Left colon (tissue), 2 donors: ENCODE measurements around the gene IFITM1. TPM values are rescaled to one million over a fixed set of nuclear protein-coding genes. Genes with fewer than 3 reads are reported as not detected.
"Not testable (repeated sequence)": the region's sequence is repeated elsewhere in the genome, so short reads cannot be mapped to it uniquely, and the experiment has no call there.

Source experiments
- ATAC-seq: fragments of 200-7000 bp; cut with Tn5 transposase; one replicate; pipeline ENCODE4 v1.9.1; 2020; ENCODE audit warnings: mild to moderate bottlenecking, moderate library complexity
- DNase-seq, 2 donors: peaks; one replicate each; pipeline ENCODE4 v3.0.0-alpha.2; 2020
- intact Hi-C, 2 donors: fragments of 100-400 bp; cut with DNase I in 1 of 2; cut with micrococcal nuclease in 1 of 2; formaldehyde crosslinking; loops; one replicate each; pipeline versions ENCODE4 v1.11.2 to v1.14.0; 2022; cut with DNase I, micrococcal nuclease
- total RNA-seq, 2 donors: library from RNA; stranded (reverse); fragmentation: NEBNext Ultra II Directional; extraction: Animal tissue kit (Norgen Biotek cat#: 25700); gene quantifications; one replicate each; pipeline ENCODE4 v1.2.1, GENCODE V29; 2021
- donor health status: DM: no; HTN: no; CAD: no.
- donor health status: DM: yes; HTN: yes; CAD: no.

The IFITM1 gene
- total RNA-seq, 2 donors from 2014 or later: 85.6 to 127 TPM

DNA sequence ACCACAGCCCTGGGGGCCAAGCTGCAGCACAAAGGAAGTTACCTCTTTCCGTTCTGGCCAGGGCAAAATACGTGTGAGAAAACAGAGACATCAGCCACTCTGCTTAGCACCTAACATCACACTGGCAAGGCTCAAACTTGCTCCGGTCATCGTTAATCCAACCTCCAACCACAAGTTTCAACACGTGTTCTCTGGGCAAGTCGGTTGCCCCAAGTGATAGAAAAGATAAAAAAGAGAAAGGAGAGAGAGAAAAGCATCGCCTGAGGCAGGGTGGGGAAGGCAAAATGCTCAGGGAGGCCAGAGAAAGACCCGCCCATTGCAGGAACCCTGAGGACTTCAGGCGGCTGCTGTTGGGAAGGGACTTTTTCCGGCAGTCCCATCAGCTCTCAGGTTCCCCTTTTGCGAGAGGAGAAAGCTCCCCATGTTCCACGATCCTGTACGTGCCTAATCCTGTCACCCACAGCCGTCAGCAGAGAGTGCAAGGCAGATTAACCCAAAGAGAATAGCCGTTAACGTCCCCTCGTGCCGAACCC is 36.9 kb downstream of the IFITM1 start:
- DNase-seq (no peak), ATAC-seq (peak; percentile 43)

DNA sequence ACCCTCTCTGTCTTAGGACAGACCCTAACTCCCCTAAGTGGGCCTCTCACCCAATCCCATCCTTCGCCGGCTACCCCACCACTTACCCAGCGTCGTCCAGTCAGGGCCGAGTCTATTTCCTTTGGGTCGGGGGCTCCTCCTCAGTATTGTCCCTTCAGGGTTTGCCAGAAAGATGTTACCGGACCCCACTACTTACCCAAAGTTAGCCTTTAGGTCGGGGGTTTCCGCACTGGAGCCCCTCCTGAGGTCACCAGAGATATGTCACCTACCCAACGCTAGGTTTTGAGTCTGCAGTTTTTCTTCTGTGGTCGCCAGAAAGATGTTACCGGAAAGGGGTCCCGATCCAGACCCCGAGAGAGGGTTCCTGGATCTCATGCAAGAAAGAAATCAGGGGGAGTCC is 37.6 kb downstream of the IFITM1 start:
- intact Hi-C loops: loop anchor here in 1 of 2 donors (10.0 kb wide), 1 partner anchor 47 kb away; the partner anchor contains the start of gene IFITM2
- DNase-seq: no peak
- no peak for ATAC-seq

More for the DNA sequence above, 36.9 kb downstream of the IFITM1 start:
- intact Hi-C loops: loop anchor here in 1 of 2 donors (10.0 kb wide), 1 partner anchor 46 kb away; the partner anchor contains the start of gene IFITM2

DNA sequence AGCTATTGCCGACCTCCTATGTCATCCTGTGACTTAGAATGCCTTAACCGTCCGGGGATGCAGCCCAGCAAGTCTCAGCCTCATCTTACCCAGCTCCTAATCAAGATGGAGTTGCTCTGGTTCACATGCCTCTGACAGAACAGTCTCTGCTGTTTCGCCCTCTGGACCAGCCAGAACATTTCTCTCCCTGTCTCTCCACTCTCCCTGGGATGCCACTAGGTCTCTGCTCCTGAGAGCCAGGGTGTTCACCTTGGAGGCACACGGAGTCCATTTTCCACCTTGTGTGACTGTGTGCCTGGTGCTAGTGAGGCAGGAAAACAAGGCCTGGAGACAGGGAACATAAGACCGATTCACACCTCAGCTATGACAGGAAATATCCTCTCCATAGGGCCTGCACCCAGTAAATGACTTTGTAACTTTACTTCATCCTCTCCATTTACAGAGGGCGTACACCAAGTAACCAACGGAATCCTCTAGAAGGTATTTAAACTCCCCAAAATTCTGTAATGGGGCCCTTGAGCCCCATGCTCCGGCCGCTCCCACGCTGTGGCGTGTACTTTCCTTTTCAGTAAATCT is 38.7 kb downstream of the IFITM1 start:
- intact Hi-C loops: loop anchor here in 1 of 2 donors (10.0 kb wide), 1 partner anchor 48 kb away; the partner anchor contains the start of gene IFITM2
- DNase-seq (no peak), ATAC-seq (no peak)

DNA sequence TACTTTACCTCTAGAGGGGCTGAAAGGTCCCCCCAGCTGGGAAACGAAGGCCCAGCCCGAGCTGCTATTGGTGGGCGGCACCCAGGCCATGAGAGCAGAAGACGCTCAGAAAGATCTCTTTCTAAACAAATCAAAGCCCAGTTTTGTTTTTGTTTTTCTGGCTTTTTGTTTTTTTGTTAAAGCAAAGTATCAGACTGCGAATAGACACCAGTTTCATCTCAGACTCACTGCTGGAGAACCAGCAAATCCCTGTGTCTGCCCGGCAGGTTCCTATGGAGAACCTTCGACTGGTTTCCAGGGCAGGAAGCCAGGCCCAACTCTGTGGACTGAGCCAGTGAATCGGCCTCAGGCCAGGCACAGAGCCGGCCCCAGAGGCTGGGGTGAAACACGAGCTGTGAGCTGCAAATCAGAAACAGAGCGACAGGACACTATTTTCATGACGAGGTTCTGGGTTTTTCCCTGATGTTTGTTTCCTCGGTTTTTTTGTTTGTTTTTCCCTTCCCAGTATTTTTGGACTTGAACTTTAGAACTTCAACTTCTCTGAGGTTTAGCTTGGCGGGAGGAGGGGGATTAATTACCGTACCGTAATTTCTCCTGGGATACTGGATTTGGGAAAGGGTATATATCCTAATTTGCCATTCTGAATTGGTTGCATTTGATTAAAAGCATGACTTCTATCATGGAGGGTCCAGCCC is 39.5 kb downstream of the IFITM1 start:
- peak; percentile 21 for ATAC-seq
- intact Hi-C loops: loop anchor here in 1 of 2 donors (10.0 kb wide), 1 partner anchor 49 kb away; the partner anchor contains the start of gene IFITM2
- peak; percentile 66 to 82 for DNase-seq

GRCh38 chr11:355581-356458 is 42.0 kb downstream of the IFITM1 start:
- DNase-seq (peak; percentile 94 to 96), ATAC-seq (peak; percentile 96)
- intact Hi-C loops: loop anchor here in 1 of 2 donors (10.0 kb wide), 1 partner anchor 51 kb away; the partner anchor contains the start of gene IFITM2

DNA sequence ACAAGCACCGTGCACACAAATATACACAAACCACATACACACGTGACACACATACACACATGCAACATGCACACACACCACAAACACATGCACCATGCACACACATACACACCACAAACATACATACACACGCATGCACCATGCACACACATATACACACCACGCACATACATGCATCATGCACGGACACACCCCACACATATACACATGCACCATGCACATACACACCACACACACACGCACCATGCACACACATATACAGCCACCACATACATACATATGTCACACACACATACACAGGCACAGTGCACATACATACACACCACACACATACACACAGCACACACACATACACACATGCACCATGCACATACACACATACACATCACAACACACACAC is 42.8 kb downstream of the IFITM1 start:
- ATAC-seq (no peak), DNase-seq (no peak)
- intact Hi-C loops: loop anchor here in 1 of 2 donors (10.0 kb wide), 1 partner anchor 52 kb away; the partner anchor contains the start of gene IFITM2

DNA sequence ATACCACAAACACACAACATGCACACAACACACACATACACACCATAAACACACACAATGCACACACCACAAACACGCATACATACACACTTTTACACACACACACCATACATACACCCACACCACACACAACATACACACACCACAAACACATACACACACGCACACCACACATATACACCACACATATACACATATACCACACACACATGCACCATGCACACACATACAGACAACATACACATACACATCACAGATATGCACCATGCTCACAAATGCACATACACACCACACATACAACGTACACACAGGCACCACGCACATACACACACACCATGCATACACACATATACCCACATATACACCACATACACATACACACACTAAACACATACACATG is 43.7 kb downstream of the IFITM1 start:
- ATAC-seq (no peak), DNase-seq (no peak)
- intact Hi-C loops: loop anchor here in 1 of 2 donors (10.0 kb wide), 1 partner anchor 53 kb away; the partner anchor contains the start of gene IFITM2

GRCh38 chr11:358129-358800 is 44.4 kb downstream of the IFITM1 start:
- intact Hi-C loops: loop anchor here in 1 of 2 donors (10.0 kb wide), 1 partner anchor 53 kb away; the partner anchor contains the start of gene IFITM2
- ATAC-seq (no peak), DNase-seq (no peak)

DNA sequence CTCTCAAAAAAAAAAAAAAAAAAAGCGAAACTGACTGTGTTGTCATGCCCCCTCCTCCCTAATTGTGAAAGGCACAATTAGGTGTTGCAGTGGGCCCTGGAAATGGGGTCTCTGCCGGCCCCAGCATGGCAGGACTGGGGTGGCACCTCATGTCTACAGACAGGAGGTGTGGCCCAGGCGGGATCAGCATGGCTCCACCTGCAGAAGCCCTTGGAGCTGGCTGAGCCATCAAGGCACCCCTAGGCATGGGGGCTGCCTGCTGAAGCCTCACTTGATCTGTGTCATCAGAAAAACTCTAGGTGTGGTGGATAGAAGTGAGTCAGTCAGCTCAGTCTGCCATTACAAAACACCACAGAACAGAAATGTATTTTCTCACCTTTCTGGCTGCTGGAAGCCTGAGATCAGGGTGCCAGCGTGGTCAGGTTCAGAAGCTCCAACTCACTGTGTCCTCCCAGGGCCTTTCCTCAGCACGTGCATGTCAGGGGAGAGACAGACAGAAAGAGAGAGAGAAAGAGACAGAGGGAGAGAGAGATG is 45.4 kb downstream of the IFITM1 start:
- ATAC-seq (no peak), DNase-seq (no peak)
- intact Hi-C loops: loop anchor here in 1 of 2 donors (10.0 kb wide), 1 partner anchor 54 kb away; the partner anchor contains the start of gene IFITM2

GRCh38 chr11:360326-361280 is 46.8 kb downstream of the IFITM1 start:
- DNase-seq: no peak
- no peak for ATAC-seq
- intact Hi-C loops: loop anchor here in 1 of 2 donors (10.0 kb wide), 1 partner anchor 106 kb away; no protein-coding TSS in a partner anchor

DNA sequence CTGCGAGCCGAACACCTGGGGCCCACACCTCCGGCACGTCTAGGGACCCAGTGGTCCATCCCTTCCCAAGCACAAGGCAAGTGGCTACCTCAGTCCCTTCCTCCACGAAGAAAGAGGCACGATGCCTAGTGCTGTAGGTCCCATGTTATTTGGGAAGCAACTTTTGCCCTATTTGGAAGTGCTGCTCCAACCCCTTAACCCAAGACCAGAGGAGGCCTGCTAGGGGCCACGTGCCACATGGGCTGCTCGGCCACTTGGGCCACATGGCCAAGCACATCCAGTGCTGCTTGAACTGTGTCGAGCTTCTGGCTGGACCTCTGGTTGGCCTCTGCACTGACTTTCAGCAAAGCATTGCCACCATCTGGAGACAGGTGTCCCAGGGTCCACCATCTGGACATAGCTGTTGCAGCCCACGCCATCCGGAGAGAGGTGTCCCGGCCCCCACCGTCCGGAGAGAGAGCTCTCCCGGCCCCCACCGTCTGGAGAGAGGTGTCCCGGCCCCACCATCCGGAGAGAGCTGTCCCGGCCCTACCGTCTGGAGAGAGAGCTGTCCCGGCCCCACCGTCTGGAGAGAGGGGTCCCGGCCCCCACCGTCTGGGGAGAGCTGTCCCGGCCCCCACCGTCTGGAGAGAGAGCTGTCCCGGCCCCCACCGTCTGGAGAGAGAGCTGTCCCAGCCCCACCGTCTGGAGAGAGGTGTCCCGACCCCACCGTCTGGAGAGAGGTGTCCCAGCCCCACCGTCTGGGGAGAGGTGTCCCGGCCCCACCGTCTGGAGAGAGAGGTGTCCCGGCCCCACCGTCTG is 49.0 kb downstream of the IFITM1 start:
- intact Hi-C loops: loop anchor here in 1 of 2 donors (10.0 kb wide), 1 partner anchor 108 kb away; no protein-coding TSS in a partner anchor
- DNase-seq (no peak), ATAC-seq (no peak)

DNA sequence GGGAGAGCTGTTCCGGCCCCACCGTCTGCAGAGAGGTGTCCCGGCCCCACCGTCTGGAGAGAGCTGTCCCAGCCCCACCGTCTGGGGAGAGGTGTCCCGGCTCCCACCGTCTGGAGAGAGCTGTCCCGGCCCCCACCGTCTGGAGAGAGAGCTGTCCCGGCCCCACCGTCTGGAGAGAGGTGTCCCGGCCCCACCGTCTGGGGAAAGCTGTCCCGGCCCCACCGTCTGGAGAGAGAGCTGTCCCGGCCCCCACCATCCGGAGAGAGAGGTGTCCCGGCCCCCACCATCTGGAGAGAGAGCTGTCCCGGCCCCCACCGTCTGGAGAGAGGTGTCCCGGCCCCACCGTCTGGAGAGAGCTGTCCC is 49.6 kb downstream of the IFITM1 start:
- intact Hi-C loops: loop anchor here in 1 of 2 donors (10.0 kb wide), 1 partner anchor 109 kb away; no protein-coding TSS in a partner anchor
- ATAC-seq, DNase-seq: not testable (repeated sequence)

GRCh38 chr11:363948-364761 is 50.3 kb downstream of the IFITM1 start:
- ATAC-seq: peak; percentile 98
- DNase-seq: peak; percentile 69 to 88
- intact Hi-C loops: loop anchor here in 1 of 2 donors (10.0 kb wide), 1 partner anchor 109 kb away; no protein-coding TSS in a partner anchor
